ENCODE data around the gene RGS3. TPM values are rescaled to one million over a fixed set of nuclear protein-coding genes. Genes with fewer than 3 reads are reported as not detected.
"Not testable (repeated sequence)": the region's sequence is repeated elsewhere in the genome, so short reads cannot be mapped to it uniquely, and the experiment has no call there.

RGS3 gene
- total RNA-seq, 1 donor from 2014 or later, result 59.9 TPM

GRCh38 chr9:113636693-113637092 is 173.2 kb downstream of the RGS3 start:
- no peak for DNase-seq

DNA sequence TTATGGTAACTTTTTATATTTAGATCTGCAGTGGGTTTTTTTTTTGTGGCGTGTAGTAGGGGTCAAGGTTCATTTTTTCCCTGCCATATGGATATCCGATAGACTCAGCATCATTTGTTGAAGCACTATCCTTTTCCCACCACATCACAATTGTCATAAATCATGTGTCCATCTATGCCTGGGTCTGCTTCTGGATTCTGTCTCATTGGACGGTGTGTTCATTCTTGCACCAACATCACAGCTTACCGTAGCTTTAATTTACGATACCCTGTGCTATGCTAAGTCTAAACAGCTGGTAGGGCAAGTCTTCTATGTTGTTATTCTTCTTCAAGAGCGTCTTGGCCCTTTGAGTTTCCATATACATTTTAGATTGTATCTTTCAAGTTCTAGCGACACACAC is 175.0 kb downstream of the RGS3 start:
- no peak for DNase-seq

DNA sequence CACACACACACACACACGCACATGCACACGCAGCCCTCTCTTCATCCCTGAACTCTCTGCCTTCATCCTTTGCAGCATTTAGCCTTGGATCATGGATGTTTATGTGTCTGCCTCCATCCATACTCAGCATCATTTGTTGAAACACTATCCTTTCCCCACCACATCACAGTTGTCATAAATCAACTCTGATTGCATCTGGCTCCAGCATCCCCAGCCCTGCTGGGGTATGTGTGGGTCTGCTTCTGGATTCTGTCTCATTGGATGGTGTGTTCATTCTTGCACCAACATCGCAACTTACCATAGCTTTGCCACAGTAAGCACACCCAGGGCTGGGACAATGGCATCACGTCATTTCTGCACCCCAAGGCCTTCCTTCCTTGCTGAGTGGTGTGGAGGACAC is 175.4 kb downstream of the RGS3 start:
- DNase-seq, result no peak

DNA sequence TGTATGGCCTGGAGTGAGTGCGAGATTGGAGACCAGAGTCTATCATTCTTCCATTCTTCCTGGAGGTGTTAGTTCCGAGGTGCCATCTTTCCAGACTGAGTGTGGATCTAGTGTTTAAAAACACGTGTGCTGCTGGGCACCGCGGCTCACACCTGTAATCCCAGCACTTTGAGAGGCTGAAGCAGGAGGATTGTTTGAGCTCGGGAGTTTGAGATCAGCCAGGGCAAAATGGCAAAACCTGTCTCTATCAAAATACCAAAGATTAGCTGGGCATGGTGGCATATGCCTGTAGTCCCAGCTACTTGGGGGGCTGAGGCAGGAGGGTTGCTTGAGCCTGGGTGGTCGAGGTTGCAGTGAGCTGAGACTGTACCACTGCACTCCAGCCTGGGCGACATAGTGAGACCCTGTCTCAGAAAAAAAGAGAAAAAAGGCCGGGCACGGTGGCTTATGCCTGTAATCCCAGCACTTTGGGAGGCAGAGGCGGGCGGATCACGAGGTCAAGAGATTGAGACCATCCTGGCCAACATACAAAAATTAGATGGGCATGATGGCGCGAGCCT is 176.0 kb downstream of the RGS3 start:
- not testable (repeated sequence) for DNase-seq

- no peak for DNase-seq
These were observed 176.9 kb downstream of the RGS3 start for GRCh38 chr9:113640418-113640817.

DNA sequence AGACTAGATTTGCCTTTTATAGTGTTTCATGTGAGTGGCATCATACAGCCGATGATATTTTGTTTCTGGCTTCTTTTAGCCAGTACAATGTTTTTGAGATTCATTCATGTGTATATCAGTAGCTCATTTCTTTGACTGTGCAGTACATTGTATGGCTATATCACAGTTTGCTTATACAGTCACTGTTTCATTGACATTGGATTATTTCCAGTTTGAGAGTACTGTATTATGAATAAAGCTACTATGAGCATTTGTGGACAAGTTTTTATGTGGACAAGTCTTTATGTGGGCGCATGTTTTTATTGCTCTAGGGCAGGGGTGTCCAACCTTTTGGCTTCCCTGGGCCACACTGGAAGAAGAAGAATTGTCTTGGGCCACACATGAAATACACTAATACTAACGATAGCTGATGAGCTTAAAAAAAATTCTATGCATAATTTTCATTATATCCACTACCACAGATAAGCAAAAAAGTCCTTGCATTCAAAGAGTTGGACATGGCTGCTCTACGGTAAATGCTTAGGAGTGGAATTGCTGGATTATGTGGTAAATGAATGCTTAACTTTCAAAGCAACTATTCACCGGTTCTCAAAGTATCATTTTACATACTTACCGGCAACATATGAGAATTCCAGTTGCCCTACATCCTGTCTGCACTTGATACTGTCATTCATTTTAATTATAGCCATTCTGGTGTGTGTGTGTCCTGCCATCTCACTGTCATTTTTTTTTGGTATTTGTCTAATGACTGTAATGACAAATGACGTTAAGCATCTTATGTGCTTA is 177.8 kb downstream of the RGS3 start:
- DNase-seq, result no peak

DNA sequence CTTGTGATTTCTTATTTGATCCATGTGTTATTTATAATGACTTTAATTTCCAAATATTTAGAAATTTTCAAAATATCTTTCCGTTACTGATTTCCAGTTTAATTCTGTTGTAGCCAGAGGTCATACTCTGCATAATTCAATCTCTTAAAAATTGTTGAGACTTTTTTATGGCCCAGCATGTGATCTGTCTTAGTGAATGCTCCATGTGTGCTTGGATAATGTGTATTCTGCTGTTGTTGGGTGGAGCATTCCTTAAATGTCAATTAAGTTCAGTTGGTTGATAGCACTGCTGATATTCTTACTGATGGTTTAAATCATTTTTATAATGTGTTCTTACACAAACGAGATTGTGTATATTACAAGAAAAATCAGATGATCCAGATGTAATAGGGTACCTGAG is 180.8 kb downstream of the RGS3 start:
- DNase-seq, result no peak

- no peak for DNase-seq
These were observed 181.9 kb downstream of the RGS3 start for GRCh38 chr9:113645227-113645977.

- no peak for DNase-seq
These were observed 182.4 kb downstream of the RGS3 start for GRCh38 chr9:113645978-113646253.

DNA sequence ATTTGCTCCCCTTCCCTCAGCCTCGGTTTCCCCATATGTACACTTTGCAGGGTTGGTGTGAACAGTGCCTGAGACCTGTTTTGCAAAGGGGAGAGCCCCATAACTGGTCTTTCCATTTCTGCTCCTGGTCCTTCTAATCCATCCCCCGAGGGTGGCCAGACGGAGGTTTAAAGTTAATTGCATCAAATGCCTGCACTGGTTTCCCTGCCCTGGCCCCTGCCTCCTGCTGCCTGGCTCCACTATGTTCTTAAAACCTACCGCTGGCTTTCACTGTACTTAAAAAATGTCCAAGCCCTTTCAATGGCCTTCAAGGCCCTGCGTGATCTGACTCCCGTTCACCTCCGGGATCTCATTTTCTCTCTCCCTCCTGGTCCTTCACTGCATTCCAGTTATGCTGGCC is 183.0 kb downstream of the RGS3 start:
- no peak for DNase-seq

Other genes with a start within 250 kb of the RGS3 start
- 26.3 TPM for gene FKBP15, start 242.4 kb upstream of the RGS3 start, total RNA-seq
- gene SLC31A1, start 242.2 kb upstream of the RGS3 start, total RNA-seq, result 11.8 TPM
- 32.1 TPM for gene CDC26, start 188.2 kb upstream of the RGS3 start, total RNA-seq
- 18.7 TPM for gene PRPF4, start 188.1 kb upstream of the RGS3 start, total RNA-seq
- 0.21 TPM for gene RNF183, start 160.4 kb upstream of the RGS3 start, total RNA-seq
- gene WDR31, start 123.5 kb upstream of the RGS3 start, total RNA-seq, result 3.7 TPM
- gene BSPRY, start 114.2 kb upstream of the RGS3 start, total RNA-seq, result 2.6 TPM
- 13.0 TPM for gene HDHD3, start 86.7 kb upstream of the RGS3 start, total RNA-seq
- gene ALAD, start 62.4 kb upstream of the RGS3 start, total RNA-seq, result 27.8 TPM
- 36.5 TPM for gene POLE3, start 53.1 kb upstream of the RGS3 start, total RNA-seq
- gene C9orf43, start 53.0 kb upstream of the RGS3 start, total RNA-seq, result 0.92 TPM